HCT116 (cell line): ENCODE results near the gene ATXN1. TPM values are rescaled to one million over a fixed set of nuclear protein-coding genes. Genes with fewer than 3 reads are reported as not detected.

Source experiments
- ATAC-seq: fragments of 200-7000 bp; cut with Tn5 transposase; 2 replicates; pipeline ENCODE4 v1.9.1; 2020; ENCODE audit warnings: mild to moderate bottlenecking, moderate library complexity
- BruUV-seq: library from RNA; stranded (reverse); fragments of 400-500 nt; replicated peaks from 2 replicates; lab custom pipeline; 2021; lab: Mats Ljungman, UMichigan
- CTCF ChIA-PET: fragments of 300-600 bp; sonication (Branson Sonifier 250); formaldehyde crosslinking; loops from one replicate; lab custom pipeline; 2021; ENCODE audit warnings: antibody characterized with exemption; lab: Charles Lee
- POLR2A ChIA-PET: fragments of 300-600, 350-600 bp; sonication (Branson Sonifier 250); formaldehyde crosslinking; loops from one replicate; lab custom pipeline; 2021; ENCODE audit warnings: antibody characterized with exemption; lab: Charles Lee
- RAD21 ChIA-PET, 2 experiments: fragments of 300-600 bp; sonication (Branson Sonifier 250); formaldehyde crosslinking; loops; one replicate each; lab custom pipeline; 2023; ENCODE audit warnings: low total read pairs in 2 of 2; ENCODE audit not compliant: uncharacterized antibody in 2 of 2, unreplicated experiment in 2 of 2, low non-redundant PET in 1 of 2; lab: Charles Lee
- DNase-seq: peaks from one replicate; pipeline ENCODE4 v3.0.0-alpha.2; 2010; ENCODE audit warnings: low read depth, low spot score
- H2AFZ ChIP-seq: fragments of 200-600 bp; shearing (Covaris generic), sonication (generic); 2 replicates; pipeline ENCODE4 v1.6.1; 2017; ENCODE audit warnings: low read depth, mixed run types, mixed read lengths, antibody characterized with exemption, low read length; ENCODE audit not compliant: poor library complexity, severe bottlenecking
- H3K27ac ChIP-seq: 2 replicates; pipeline ENCODE4 v1.5.1; 2012; ENCODE audit warnings: low read depth, low read length
- H3K27me3 ChIP-seq: fragments of 200-600 bp; sonication (generic); 2 replicates; pipeline ENCODE4 v1.6.1; 2016; ENCODE audit warnings: mixed run types, low read length, mixed read lengths; ENCODE audit not compliant: insufficient read depth
- H3K36me3 ChIP-seq, 2 experiments: fragments of 200-500 bp in 1 of 2; fragments of 200-600 bp in 1 of 2; sonication (Bioruptor generic) in 1 of 2; sonication (generic) in 1 of 2; 2 replicates each; pipeline versions ENCODE4 v1.5.1 to v1.6.1; 2014 to 2016; ENCODE audit warnings: low read length in 2 of 2, inconsistent platforms in 1 of 2, mixed read lengths in 1 of 2, mixed run types in 1 of 2; ENCODE audit not compliant: insufficient read depth in 2 of 2, control insufficient read depth in 1 of 2
- H3K4me1 ChIP-seq, 2 experiments: fragments of 200-600 bp in 1 of 2; sonication (generic) in 1 of 2; 2 replicates each; pipeline versions ENCODE4 v1.5.1 to v1.6.1; 2012 to 2017; ENCODE audit warnings: low read length in 2 of 2, inconsistent platforms in 1 of 2, mild to moderate bottlenecking in 1 of 2, mixed read lengths in 1 of 2, mixed run types in 1 of 2, moderate library complexity in 1 of 2; ENCODE audit not compliant: insufficient read depth in 2 of 2, control insufficient read depth in 1 of 2
- H3K4me2 ChIP-seq: fragments of 200-600 bp; sonication (generic); 2 replicates; pipeline ENCODE4 v1.6.1; 2017; ENCODE audit warnings: mixed run types, low read length, mixed read lengths
- H3K4me3 ChIP-seq, 2 experiments: fragments of 200-600 bp in 1 of 2; sonication (generic) in 1 of 2; replicated peaks in 1 of 2; 2 replicates each; pipeline ENCODE4 v1.5.1; 2011 to 2016; ENCODE audit warnings: low read length in 2 of 2, control low read depth in 1 of 2, low read depth in 1 of 2, mild to moderate bottlenecking in 1 of 2, mixed read lengths in 1 of 2, mixed run types in 1 of 2
- H3K79me2 ChIP-seq: fragments of 200-600 bp; sonication (generic); 2 replicates; pipeline ENCODE4 v1.6.1; 2017; ENCODE audit warnings: mild to moderate bottlenecking, mixed run types, low read length, moderate library complexity, mixed read lengths; ENCODE audit not compliant: insufficient read depth
- H3K9ac ChIP-seq: fragments of 200-600 bp; sonication (generic); 2 replicates; pipeline ENCODE4 v1.6.1; 2016; ENCODE audit warnings: low read length, mixed read lengths
- H3K9me2 ChIP-seq: fragments of 200-600 bp; sonication (generic), shearing (Covaris generic); 2 replicates; pipeline ENCODE4 v1.6.1; 2017; ENCODE audit warnings: mixed run types, mild to moderate bottlenecking, moderate library complexity; ENCODE audit not compliant: insufficient read depth
- H3K9me3 ChIP-seq, 2 experiments: fragments of 200-500 bp in 1 of 2; fragments of 200-600 bp in 1 of 2; sonication (Bioruptor generic) in 1 of 2; sonication (generic) in 1 of 2; 2 replicates each; pipeline ENCODE4 v1.6.1; 2014 to 2017; ENCODE audit warnings: low read length in 2 of 2, mixed read lengths in 2 of 2, inconsistent platforms in 1 of 2, low read depth in 1 of 2, mild to moderate bottlenecking in 1 of 2, mixed run types in 1 of 2, moderate library complexity in 1 of 2; ENCODE audit not compliant: control insufficient read depth in 1 of 2, insufficient read depth in 1 of 2
- H4K20me1 ChIP-seq: fragments of 200-600 bp; sonication (generic), shearing (Covaris generic); 2 replicates; pipeline ENCODE4 v1.6.1; 2017; ENCODE audit warnings: mixed run types, mild to moderate bottlenecking, moderate library complexity; ENCODE audit not compliant: insufficient read depth
- ATF3 ChIP-seq: IDR thresholded peaks from 2 replicates; pipeline ENCODE4 v1.6.1; 2012
- CTCF ChIP-seq, 3 experiments: fragments of 200-600 bp in 1 of 3; sonication (generic) in 1 of 3; IDR thresholded peaks in 2 of 3; conservative IDR thresholded peaks in 1 of 3; 2 replicates each; pipeline ENCODE4 v1.5.1; 2012 to 2017; ENCODE audit warnings: low read depth in 2 of 3, low read length in 2 of 3, antibody characterized with exemption in 1 of 3, borderline replicate concordance in 1 of 3, control low read depth in 1 of 3, mild to moderate bottlenecking in 1 of 3, mixed read lengths in 1 of 3, mixed run types in 1 of 3, moderate library complexity in 1 of 3; ENCODE audit not compliant: insufficient read depth in 1 of 3
- ELF1 ChIP-seq: IDR thresholded peaks from 2 replicates; pipeline ENCODE4 v1.6.1; 2012; ENCODE audit warnings: low read depth, borderline replicate concordance
- FOSL1 ChIP-seq: IDR thresholded peaks from 2 replicates; pipeline ENCODE4 v1.6.1; 2012; ENCODE audit warnings: low read depth
- POLR2A ChIP-seq: IDR thresholded peaks from 2 replicates; pipeline ENCODE4 v1.7.0; 2011; ENCODE audit warnings: borderline replicate concordance; ENCODE audit not compliant: insufficient read depth, insufficient read length; ENCODE audit errors: extremely low read depth
- RAD21 ChIP-seq: IDR thresholded peaks from 2 replicates; pipeline ENCODE4 v1.6.1; 2012; ENCODE audit warnings: low read depth, mild to moderate bottlenecking
- SP1 ChIP-seq: IDR thresholded peaks from 2 replicates; pipeline ENCODE4 v1.6.1; 2012; ENCODE audit warnings: low read depth
- TCF7L2 ChIP-seq: IDR thresholded peaks from 2 replicates; pipeline ENCODE4 v1.7.0; 2011; ENCODE audit warnings: borderline replicate concordance, inconsistent platforms; ENCODE audit not compliant: insufficient read depth, insufficient read length; ENCODE audit errors: extremely low read depth
- YY1 ChIP-seq: IDR thresholded peaks from 2 replicates; pipeline ENCODE4 v1.6.1; 2011; ENCODE audit warnings: low read length, low read depth, moderate library complexity, mild to moderate bottlenecking; ENCODE audit not compliant: insufficient replicate concordance; ENCODE audit errors: extremely low read depth
- ZNF274 ChIP-seq: fragments of 200-500 bp; sonication (Bioruptor generic); IDR thresholded peaks from 2 replicates; pipeline ENCODE4 v1.6.1; 2014; ENCODE audit warnings: mild to moderate bottlenecking, low read depth, low read length, inconsistent platforms
- intact Hi-C: fragments of 100-400 bp; cut with micrococcal nuclease; formaldehyde crosslinking; loops from 2 replicates; pipeline ENCODE4 v1.10.0; 2022
- total RNA-seq: library from RNA; stranded (reverse); gene quantifications from one replicate; pipeline ENCODE4 v1.2.1, GENCODE V29; 2021; ENCODE audit not compliant: unreplicated experiment
- TF ChIP-seq, protein P1 (sequence below): IDR thresholded peaks from 2 replicates; pipeline ENCODE4 v1.6.1; 2011; ENCODE audit warnings: mild to moderate bottlenecking, low read length, moderate library complexity; ENCODE audit not compliant: insufficient replicate concordance; ENCODE audit errors: extremely low read depth

Gene ATXN1
- total RNA-seq, 1 experiment from 2014 or later: 21.0 TPM

DNA sequence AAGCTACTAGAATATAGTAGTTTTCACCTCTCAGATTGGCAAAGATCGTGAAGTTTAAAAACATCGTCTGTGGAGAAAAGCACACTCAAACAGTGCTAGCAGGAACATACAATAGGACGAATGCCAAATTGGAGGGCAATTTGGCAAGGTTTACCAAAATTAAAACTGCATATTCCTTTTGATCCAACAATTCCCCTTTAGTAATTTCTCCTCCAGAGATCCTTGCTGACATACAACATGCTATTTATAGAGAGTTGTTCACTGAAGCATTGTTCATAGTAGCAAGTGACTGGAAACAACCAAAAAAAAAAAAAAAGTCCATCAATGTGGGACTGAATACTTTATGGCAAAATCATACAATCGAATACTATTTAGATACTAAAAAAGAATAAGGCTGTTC, 202.2 kb downstream of the ATXN1 start:
- H3K4me1 ChIP-seq: no peaks in the 10 kb centered on the region
- H3K4me3 ChIP-seq: no peak overlapping the region
- no peak overlapping the region for H3K27ac ChIP-seq
- H3K4me2 ChIP-seq: no peak overlapping the region
- ATAC-seq (no peak), DNase-seq (no peak)
- H2AFZ ChIP-seq: no peak overlapping the region
- H3K79me2 ChIP-seq: no peaks in the 10 kb centered on the region
- no peaks in the 10 kb centered on the region for H3K9me2 ChIP-seq
- ChIA-PET CTCF (no interaction called here), POLR2A (no interaction called here), RAD21 (no interaction called here)
- H4K20me1 ChIP-seq: no peaks in the 10 kb centered on the region
- H3K27me3 ChIP-seq: no peaks in the 10 kb centered on the region
- intact Hi-C loops: no loop called here
- BruUV-seq: no TSS peak
- no peak overlapping the region for H3K9ac ChIP-seq
- no peak for TF ChIP-seq ELF1
- TF ChIP-seq SP1: no peak
- TF ChIP-seq RAD21: no peak
- TF ChIP-seq ZNF274: no peak
- no peak for TF ChIP-seq CTCF (IDR thresholded peaks at IDR 0.05 in 2 of 3, conservative IDR thresholded peaks at IDR 0.05 in 1 of 3; ENCODE audit: borderline replicate concordance in 1 of 3, insufficient read depth in 1 of 3, low read depth in 2 of 3, low read length in 2 of 3)
- TF ChIP-seq TCF7L2: no peak
- TF ChIP-seq YY1: no peak
- no peak for TF ChIP-seq POLR2A
- TF ChIP-seq FOSL1: no peak
- no peaks in the 10 kb centered on the region for H3K36me3 ChIP-seq
- no peaks in the 10 kb centered on the region for H3K9me3 ChIP-seq

GRCh38 chr6:16555550-16555949, 205.7 kb downstream of the ATXN1 start:
- no peaks in the 10 kb centered on the region for H3K36me3 ChIP-seq
- H3K4me1 ChIP-seq: no peaks in the 10 kb centered on the region
- H3K79me2 ChIP-seq: no peaks in the 10 kb centered on the region
- no peak overlapping the region for H3K27ac ChIP-seq
- no peaks in the 10 kb centered on the region for H3K9me3 ChIP-seq
- CTCF ChIA-PET: no interaction called here
- DNase-seq (no peak), ATAC-seq (no peak)
- no peak overlapping the region for H3K9ac ChIP-seq
- no peak overlapping the region for H3K4me2 ChIP-seq
- RAD21 ChIA-PET: no interaction called here
- no peak overlapping the region for H3K4me3 ChIP-seq
- no peaks in the 10 kb centered on the region for H3K9me2 ChIP-seq
- intact Hi-C loops: no loop called here
- no peak overlapping the region for H2AFZ ChIP-seq
- TF ChIP-seq ATF3: no peak
- TF ChIP-seq ZNF274: no peak
- TF ChIP-seq, protein P1, sequence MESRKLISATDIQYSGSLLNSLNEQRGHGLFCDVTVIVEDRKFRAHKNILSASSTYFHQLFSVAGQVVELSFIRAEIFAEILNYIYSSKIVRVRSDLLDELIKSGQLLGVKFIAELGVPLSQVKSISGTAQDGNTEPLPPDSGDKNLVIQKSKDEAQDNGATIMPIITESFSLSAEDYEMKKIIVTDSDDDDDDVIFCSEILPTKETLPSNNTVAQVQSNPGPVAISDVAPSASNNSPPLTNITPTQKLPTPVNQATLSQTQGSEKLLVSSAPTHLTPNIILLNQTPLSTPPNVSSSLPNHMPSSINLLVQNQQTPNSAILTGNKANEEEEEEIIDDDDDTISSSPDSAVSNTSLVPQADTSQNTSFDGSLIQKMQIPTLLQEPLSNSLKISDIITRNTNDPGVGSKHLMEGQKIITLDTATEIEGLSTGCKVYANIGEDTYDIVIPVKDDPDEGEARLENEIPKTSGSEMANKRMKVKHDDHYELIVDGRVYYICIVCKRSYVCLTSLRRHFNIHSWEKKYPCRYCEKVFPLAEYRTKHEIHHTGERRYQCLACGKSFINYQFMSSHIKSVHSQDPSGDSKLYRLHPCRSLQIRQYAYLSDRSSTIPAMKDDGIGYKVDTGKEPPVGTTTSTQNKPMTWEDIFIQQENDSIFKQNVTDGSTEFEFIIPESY: no peak
- no peak for TF ChIP-seq YY1
- BruUV-seq: no TSS peak
- no peaks in the 10 kb centered on the region for H4K20me1 ChIP-seq
- no peaks in the 10 kb centered on the region for H3K27me3 ChIP-seq
- POLR2A ChIA-PET: no interaction called here
